ENCODE measurements around the gene TBX21.

The TBX21 gene

GRCh38 chr17:47774987-47775580 lies 42.0 kb downstream of the TBX21 start:
- no peak for TF ChIP-seq ZC3H10 (CRISPR knock-in tag; IDR thresholded peaks at IDR 0.05)
- TF ChIP-seq OSR1 (CRISPR knock-in tag; IDR thresholded peaks at IDR 0.05) = no peak
- TF ChIP-seq ZFP3 (CRISPR knock-in tag; IDR thresholded peaks at IDR 0.05) = no peak
- no peak for TF ChIP-seq TSHZ2 (CRISPR knock-in tag; IDR thresholded peaks at IDR 0.05)
- TF ChIP-seq ISL1 (CRISPR knock-in tag; IDR thresholded peaks at IDR 0.05) = no peak
- no peak for TF ChIP-seq ZFP30 (CRISPR knock-in tag; IDR thresholded peaks at IDR 0.05)
- no peak for TF ChIP-seq SNAI2 (CRISPR knock-in tag; IDR thresholded peaks at IDR 0.05)

GRCh38 chr17:47776330-47777197 lies 43.5 kb downstream of the TBX21 start:
- TF ChIP-seq ARNTL (CRISPR knock-in tag; IDR thresholded peaks at IDR 0.05; ENCODE audit: borderline replicate concordance, low read depth) (no peak), TCF4 (CRISPR knock-in tag; IDR thresholded peaks at IDR 0.05; ENCODE audit: borderline replicate concordance) (no peak), CSRNP3 (CRISPR knock-in tag; IDR thresholded peaks at IDR 0.05) (no peak), TSHZ2 (CRISPR knock-in tag; IDR thresholded peaks at IDR 0.05) (no peak), OSR1 (CRISPR knock-in tag; IDR thresholded peaks at IDR 0.05) (no peak), ZC3H10 (CRISPR knock-in tag; IDR thresholded peaks at IDR 0.05) (no peak), PATZ1 (CRISPR knock-in tag; IDR thresholded peaks at IDR 0.05; ENCODE audit: borderline replicate concordance) (no peak), ESRRG (CRISPR knock-in tag; IDR thresholded peaks at IDR 0.05) (no peak), SNAI2 (CRISPR knock-in tag; IDR thresholded peaks at IDR 0.05) (no peak), PPARA (CRISPR knock-in tag; IDR thresholded peaks at IDR 0.05; ENCODE audit: borderline replicate concordance) (no peak), ZFP3 (CRISPR knock-in tag; IDR thresholded peaks at IDR 0.05) (no peak), POU6F1 (CRISPR knock-in tag; IDR thresholded peaks at IDR 0.05; ENCODE audit: borderline replicate concordance, low read depth) (no peak), CREB5 (CRISPR knock-in tag; IDR thresholded peaks at IDR 0.05; ENCODE audit: low read depth) (no peak), CSDC2 (CRISPR knock-in tag; IDR thresholded peaks at IDR 0.05) (no peak), BACH2 (CRISPR knock-in tag; IDR thresholded peaks at IDR 0.05; ENCODE audit: borderline replicate concordance) (no peak), ISL1 (CRISPR knock-in tag; IDR thresholded peaks at IDR 0.05) (no peak), TOX (CRISPR knock-in tag; IDR thresholded peaks at IDR 0.05; ENCODE audit: borderline replicate concordance) (no peak), ZNF70 (CRISPR knock-in tag; IDR thresholded peaks at IDR 0.05) (no peak), GLIS3 (CRISPR knock-in tag; IDR thresholded peaks at IDR 0.05) (no peak), RARB (CRISPR knock-in tag; IDR thresholded peaks at IDR 0.05) (no peak)
- peak; percentile 90 for ATAC-seq

More at GRCh38 chr17:47774987-47775580, 42.0 kb downstream of the TBX21 start:
- no peak for ATAC-seq

Data from SK-N-SH treated with all-trans-retinoic acid at 6 μM for 48 hours (cell line).